PC-9 (cell line): ENCODE results near the gene VTN. TPM values are rescaled to one million over a fixed set of nuclear protein-coding genes. Genes with fewer than 3 reads are reported as not detected.

Experiments used
- BruUV-seq: library from RNA; stranded (reverse); fragments of 400-500 nt; replicated peaks from 2 replicates; lab custom pipeline; 2021; lab: Mats Ljungman, UMichigan
- CTCF ChIA-PET: fragments of 300-600 bp; sonication (Branson Sonifier 250); formaldehyde crosslinking; loops from one replicate; lab custom pipeline; 2022; ENCODE audit warnings: antibody characterized with exemption; lab: Charles Lee
- POLR2A ChIA-PET: fragments of 300-600 bp; sonication (Branson Sonifier 250); formaldehyde crosslinking; loops from one replicate; lab custom pipeline; 2022; ENCODE audit warnings: antibody characterized with exemption; ENCODE audit not compliant: unreplicated experiment; lab: Charles Lee
- DNase-seq, 2 experiments: peaks; one replicate each; pipeline versions ENCODE4 v3.0.0 to v3.0.0-alpha.2; 2015 to 2022; ENCODE audit warnings: mixed read lengths in 1 of 2
- H2AFZ ChIP-seq: fragments of 200-600 bp; sonication (generic); 2 replicates; pipeline ENCODE4 v1.8.1; 2017; ENCODE audit warnings: antibody characterized with exemption
- H3F3A ChIP-seq: fragments of 200-600 bp; sonication (generic); 2 replicates; pipeline ENCODE4 v1.8.1; 2017; ENCODE audit warnings: antibody characterized with exemption, mild to moderate bottlenecking, low read depth; ENCODE audit not compliant: insufficient read depth
- H3K27ac ChIP-seq: fragments of 200-600 bp; sonication (generic); 2 replicates; pipeline ENCODE4 v1.6.1; 2016; ENCODE audit warnings: mixed run types
- H3K27me3 ChIP-seq: fragments of 200-600 bp; sonication (generic); 2 replicates; pipeline ENCODE4 v1.6.1; 2016; ENCODE audit warnings: low read depth, mixed run types; ENCODE audit not compliant: insufficient read depth
- H3K36me3 ChIP-seq: fragments of 200-600 bp; sonication (generic); 2 replicates; pipeline ENCODE4 v1.6.1; 2016; ENCODE audit warnings: low read depth, mixed run types
- H3K4me1 ChIP-seq: fragments of 200-600 bp; sonication (generic); replicated peaks from 2 replicates; pipeline ENCODE4 v1.6.1; 2016; ENCODE audit warnings: mixed run types; ENCODE audit not compliant: insufficient read depth
- H3K4me2 ChIP-seq: fragments of 200-600 bp; sonication (generic); 2 replicates; pipeline ENCODE4 v1.6.1; 2017; ENCODE audit warnings: mixed run types
- H3K4me3 ChIP-seq: fragments of 200-600 bp; sonication (generic); 2 replicates; pipeline ENCODE4 v1.6.1; 2016; ENCODE audit warnings: mixed run types
- H3K79me2 ChIP-seq: fragments of 200-600 bp; sonication (generic); 2 replicates; pipeline ENCODE4 v1.6.1; 2017; ENCODE audit warnings: low read depth, mixed run types
- H3K9me2 ChIP-seq: fragments of 200-600 bp; sonication (generic); 2 replicates; pipeline ENCODE4 v1.8.1; 2017; ENCODE audit warnings: mild to moderate bottlenecking; ENCODE audit not compliant: insufficient read depth
- H3K9me3 ChIP-seq: fragments of 200-600 bp; sonication (generic); 2 replicates; pipeline ENCODE4 v1.8.1; 2016; ENCODE audit warnings: low read depth; ENCODE audit not compliant: insufficient read depth
- H4K20me1 ChIP-seq: fragments of 200-600 bp; sonication (generic); 2 replicates; pipeline ENCODE4 v1.8.1; 2017; ENCODE audit not compliant: insufficient read depth
- CTCF ChIP-seq: fragments of 200-600 bp; sonication (generic); conservative IDR thresholded peaks from 2 replicates; pipeline ENCODE4 v1.6.1; 2017; ENCODE audit warnings: mixed run types, antibody characterized with exemption, mild to moderate bottlenecking, moderate library complexity
- EZH2 ChIP-seq: fragments of 200-600 bp; sonication (generic); IDR thresholded peaks from 2 replicates; pipeline ENCODE4 v1.8.0; 2017; ENCODE audit warnings: antibody characterized with exemption, low read depth
- intact Hi-C: fragments of 100-400 bp; cut with micrococcal nuclease; formaldehyde crosslinking; loops from one replicate; pipeline ENCODE4 v1.10.0; 2022; ENCODE audit not compliant: unreplicated experiment
- total RNA-seq: library from RNA; stranded (reverse); gene quantifications from 2 replicates; pipeline ENCODE4 v1.2.3, GENCODE V29; 2021

VTN gene
- total RNA-seq, 1 experiment from 2014 or later = not detected

GRCh38 chr17:28357901-28358197 is 12.3 kb downstream of the VTN start:
- Histone ChIP-seq H3K36me3 (peaks cover 19% of the 10 kb centered on the region), H3K9me2 (no peaks in the 10 kb centered on the region), H3K79me2 (peaks cover 34% of the 10 kb centered on the region), H3K27ac (peak overlapping the region; percentile 23; the same call in 1 of the 2 replicates), H3K4me3 (peak overlapping the region; percentile 84), H2AFZ (peak overlapping the region; percentile 85), H3F3A (no peaks in the 10 kb centered on the region), H3K9me3 (no peaks in the 10 kb centered on the region), H3K4me2 (peak overlapping the region; percentile 91), H4K20me1 (no peaks in the 10 kb centered on the region; the same call in 1 of the 2 replicates), H3K27me3 (no peaks in the 10 kb centered on the region), H3K4me1 (peaks cover 19% of the 10 kb centered on the region)
- no peak for DNase-seq
- TF ChIP-seq EZH2 = no peak
- TF ChIP-seq CTCF = no peak
- ChIA-PET CTCF (interaction anchor here (0.6 kb wide), 1 partner anchor 58 kb away, joined by 3 read pairs; no protein-coding TSS in a partner anchor), POLR2A (interaction anchor here (0.6 to 1.4 kb wide), 7 partner anchors 10 to 59 kb away, joined by 3 to 24 read pairs (median 6); partner anchors contain the start of genes IFT20, TNFAIP1 and VTN)
- intact Hi-C loops = loop anchor here (1.0 kb wide), 1 partner anchor 22 kb away; no protein-coding TSS in a partner anchor
- TSS peak; percentile 65 for BruUV-seq

GRCh38 chr17:28357061-28357900 is 12.8 kb downstream of the VTN start, which contains the start of gene POLDIP2:
TSS of gene POLDIP2 (minus strand) at chr17:28357527. CDS start at chr17:28357448, 79 bp downstream.
- Histone ChIP-seq H3F3A (no peaks in the 10 kb centered on the region), H3K36me3 (peaks cover 22% of the 10 kb centered on the region), H3K4me2 (peak within 1 kb of the TSS; percentile 91), H3K27ac (peak within 1 kb of the TSS; percentile 23; the same call in 1 of the 2 replicates), H3K79me2 (peaks cover 34% of the 10 kb centered on the region), H3K9me3 (no peaks in the 10 kb centered on the region), H3K4me1 (peaks cover 19% of the 10 kb centered on the region), H3K27me3 (no peaks in the 10 kb centered on the region), H2AFZ (peak within 1 kb of the TSS; percentile 93), H3K4me3 (peak within 1 kb of the TSS; percentile 84), H3K9me2 (no peaks in the 10 kb centered on the region), H4K20me1 (no peaks in the 10 kb centered on the region; the same call in 1 of the 2 replicates)
- DNase-seq = peak; percentile 87 to 94
- TF ChIP-seq CTCF (no peak), EZH2 (no peak)
- intact Hi-C loops = loop anchor here (1.0 kb wide), 1 partner anchor 21 kb away; no protein-coding TSS in a partner anchor
- BruUV-seq = no TSS peak
- POLR2A ChIA-PET = interaction anchor here (0.6 to 1.4 kb wide), 8 partner anchors 10 to 271 kb away, joined by 3 to 24 read pairs (median 6); partner anchors contain the start of genes IFT20, TNFAIP1 and VTN
- CTCF ChIA-PET = interaction anchor here (0.6 kb wide), 1 partner anchor 59 kb away, joined by 3 read pairs; no protein-coding TSS in a partner anchor

GRCh38 chr17:28350271-28350670 is 19.8 kb downstream of the VTN start:
- no peaks in the 10 kb centered on the region for H4K20me1 ChIP-seq
- H3K9me2 ChIP-seq = no peaks in the 10 kb centered on the region
- TF ChIP-seq EZH2 (no peak), CTCF (no peak)
- H3K4me1 ChIP-seq = peaks cover 26% of the 10 kb centered on the region
- H3K27me3 ChIP-seq = no peaks in the 10 kb centered on the region
- intact Hi-C loops = no loop called here
- no peak overlapping the region for H3K27ac ChIP-seq
- peaks cover 50% of the 10 kb centered on the region for H3F3A ChIP-seq
- CTCF ChIA-PET = interaction anchor here (0.6 kb wide), 1 partner anchor 1408 kb away, joined by 3 read pairs; no protein-coding TSS in a partner anchor
- POLR2A ChIA-PET = no interaction called here
- H3K36me3 ChIP-seq = peaks cover 12% of the 10 kb centered on the region
- no peak overlapping the region for H2AFZ ChIP-seq
- no peak overlapping the region for H3K4me2 ChIP-seq
- H3K79me2 ChIP-seq = no peaks in the 10 kb centered on the region
- BruUV-seq = no TSS peak
- DNase-seq = no peak
- H3K4me3 ChIP-seq = no peak overlapping the region
- H3K9me3 ChIP-seq = no peaks in the 10 kb centered on the region
